Astrocyte (in vitro differentiated cells and primary cell): ENCODE results near the gene BMPR1B. TPM values are rescaled to one million over a fixed set of nuclear protein-coding genes. Genes with fewer than 3 reads are reported as not detected.

Experiments used
- DNase-seq: peaks from one replicate; pipeline ENCODE4 v3.0.0-alpha.2; 2010; ENCODE audit warnings: low read depth
- FAIRE-seq: peaks from 2 replicates; lab custom pipeline; 2011; peaks lifted over from hg19 to GRCh38; lab: Jason Lieb, UNC
- H2AFZ ChIP-seq: 2 replicates; pipeline ENCODE4 v1.6.0; 2012; ENCODE audit warnings: low read depth, low read length, inconsistent platforms
- H3K27ac ChIP-seq: 2 replicates; pipeline ENCODE4 v1.5.1; 2011; ENCODE audit warnings: low read depth, low read length, inconsistent platforms
- H3K27me3 ChIP-seq: 2 replicates; pipeline ENCODE4 v1.6.0; 2011; ENCODE audit warnings: low read length, inconsistent platforms; ENCODE audit not compliant: insufficient read depth
- H3K36me3 ChIP-seq: 2 replicates; pipeline ENCODE4 v1.5.1; 2011; ENCODE audit warnings: low read length, inconsistent platforms; ENCODE audit not compliant: insufficient read depth
- H3K4me1 ChIP-seq: 2 replicates; pipeline ENCODE4 v1.5.1; 2011; ENCODE audit warnings: low read length, inconsistent platforms; ENCODE audit not compliant: insufficient read depth
- H3K4me2 ChIP-seq: 2 replicates; pipeline ENCODE4 v1.6.0; 2012; ENCODE audit warnings: low read length, inconsistent platforms
- H3K4me3 ChIP-seq: 2 replicates; pipeline ENCODE4 v1.5.1; 2011; ENCODE audit warnings: low read depth, mild to moderate bottlenecking, low read length, inconsistent platforms; ENCODE audit not compliant: insufficient read depth
- H3K79me2 ChIP-seq: 2 replicates; pipeline ENCODE4 v1.6.0; 2012; ENCODE audit warnings: mild to moderate bottlenecking, low read length, inconsistent platforms; ENCODE audit not compliant: insufficient read depth
- H3K9ac ChIP-seq: 2 replicates; pipeline ENCODE4 v1.6.0; 2012; ENCODE audit warnings: mild to moderate bottlenecking, low read length, inconsistent platforms
- H3K9me3 ChIP-seq: 2 replicates; pipeline ENCODE4 v1.5.1; 2012; ENCODE audit warnings: low read depth, mild to moderate bottlenecking, low read length, inconsistent platforms; ENCODE audit not compliant: insufficient read depth
- H4K20me1 ChIP-seq: 2 replicates; pipeline ENCODE4 v1.6.0; 2012; ENCODE audit warnings: low read length, inconsistent platforms; ENCODE audit not compliant: insufficient read depth
- H3K27ac Mint-ChIP-seq: one replicate; pipeline ENCODE4 v1.8.0; 2021; ENCODE audit warnings: mild to moderate bottlenecking, mixed read lengths; ENCODE audit not compliant: unreplicated experiment
- H3K27me3 Mint-ChIP-seq: one replicate; pipeline ENCODE4 v1.8.0; 2021; ENCODE audit warnings: low read depth, mixed read lengths; ENCODE audit not compliant: unreplicated experiment
- H3K36me3 Mint-ChIP-seq: one replicate; pipeline ENCODE4 v1.8.0; 2021; ENCODE audit warnings: low read depth, mixed read lengths; ENCODE audit not compliant: unreplicated experiment
- H3K4me1 Mint-ChIP-seq: one replicate; pipeline ENCODE4 v1.8.0; 2021; ENCODE audit warnings: low read depth, mixed read lengths; ENCODE audit not compliant: unreplicated experiment
- H3K4me3 Mint-ChIP-seq: one replicate; pipeline ENCODE4 v1.8.0; 2021; ENCODE audit warnings: mild to moderate bottlenecking, moderate library complexity, mixed read lengths; ENCODE audit not compliant: unreplicated experiment
- H3K9me3 Mint-ChIP-seq: one replicate; pipeline ENCODE4 v1.8.0; 2021; ENCODE audit warnings: mild to moderate bottlenecking, mixed read lengths; ENCODE audit not compliant: unreplicated experiment
- CTCF ChIP-seq: IDR thresholded peaks from 2 replicates; pipeline ENCODE4 v1.5.1; 2011; ENCODE audit warnings: low read depth, mild to moderate bottlenecking, inconsistent platforms, low read length, moderate library complexity; ENCODE audit not compliant: insufficient read depth
- EZH2 ChIP-seq: IDR thresholded peaks from 2 replicates; pipeline ENCODE4 v1.6.1; 2012; ENCODE audit warnings: mild to moderate bottlenecking, low read length, inconsistent platforms; ENCODE audit not compliant: insufficient read depth
- total RNA-seq: library from RNA; stranded (reverse); gene quantifications from 2 replicates; pipeline ENCODE4 v1.2.1, GENCODE V29; 2021

BMPR1B gene
- total RNA-seq, 1 donor from 2014 or later = 14.1 TPM

- H3K4me3 Mint-ChIP-seq = no peak overlapping the region
- Histone ChIP-seq H3K9ac (no peak overlapping the region), H3K27ac (no peak overlapping the region), H3K36me3 (no peaks in the 10 kb centered on the region), H3K4me1 (no peaks in the 10 kb centered on the region), H3K9me3 (no peaks in the 10 kb centered on the region), H3K4me2 (no peak overlapping the region), H3K4me3 (no peak overlapping the region), H2AFZ (no peak overlapping the region), H3K27me3 (no peaks in the 10 kb centered on the region), H3K79me2 (no peaks in the 10 kb centered on the region), H4K20me1 (no peaks in the 10 kb centered on the region)
- no peak overlapping the region for H3K27ac Mint-ChIP-seq
- TF ChIP-seq CTCF = no peak
- no peak for DNase-seq
- no peaks in the 10 kb centered on the region for H3K27me3 Mint-ChIP-seq
- peaks cover 19% of the 10 kb centered on the region for H3K4me1 Mint-ChIP-seq
- peak; percentile 76 for FAIRE-seq
- peaks cover 5% of the 10 kb centered on the region for H3K36me3 Mint-ChIP-seq
- no peaks in the 10 kb centered on the region for H3K9me3 Mint-ChIP-seq
These were observed 398.7 kb downstream of the BMPR1B start for GRCh38 chr4:95156452-95156765.

GRCh38 chr4:95157596-95157995, 399.8 kb downstream of the BMPR1B start:
- H3K9ac ChIP-seq = no peak overlapping the region
- no peaks in the 10 kb centered on the region for H3K79me2 ChIP-seq
- peak; percentile 56 for FAIRE-seq
- H3K4me1 ChIP-seq = no peaks in the 10 kb centered on the region
- Mint-ChIP-seq H3K9me3 (no peaks in the 10 kb centered on the region), H3K4me3 (no peak overlapping the region), H3K27ac (no peak overlapping the region), H3K4me1 (peaks cover 19% of the 10 kb centered on the region), H3K36me3 (peaks cover 8% of the 10 kb centered on the region), H3K27me3 (no peaks in the 10 kb centered on the region)
- no peak for TF ChIP-seq EZH2
- no peak for TF ChIP-seq CTCF
- no peaks in the 10 kb centered on the region for H4K20me1 ChIP-seq
- no peak overlapping the region for H2AFZ ChIP-seq
- DNase-seq = no peak
- H3K4me3 ChIP-seq = no peak overlapping the region
- no peaks in the 10 kb centered on the region for H3K9me3 ChIP-seq
- no peaks in the 10 kb centered on the region for H3K36me3 ChIP-seq
- no peak overlapping the region for H3K4me2 ChIP-seq
- no peaks in the 10 kb centered on the region for H3K27me3 ChIP-seq
- H3K27ac ChIP-seq = no peak overlapping the region

GRCh38 chr4:95158045-95158444, 400.3 kb downstream of the BMPR1B start:
- no peaks in the 10 kb centered on the region for H3K27me3 ChIP-seq
- H3K9ac ChIP-seq = no peak overlapping the region
- H3K9me3 ChIP-seq = no peaks in the 10 kb centered on the region
- TF ChIP-seq CTCF (no peak), EZH2 (no peak)
- no peaks in the 10 kb centered on the region for H3K4me1 ChIP-seq
- peaks cover 17% of the 10 kb centered on the region for H3K4me1 Mint-ChIP-seq
- H3K27ac Mint-ChIP-seq = no peak overlapping the region
- H3K4me2 ChIP-seq = no peak overlapping the region
- no peaks in the 10 kb centered on the region for H3K9me3 Mint-ChIP-seq
- H3K4me3 Mint-ChIP-seq = no peak overlapping the region
- H2AFZ ChIP-seq = no peak overlapping the region
- no peaks in the 10 kb centered on the region for H3K27me3 Mint-ChIP-seq
- H3K36me3 ChIP-seq = no peaks in the 10 kb centered on the region
- H3K4me3 ChIP-seq = no peak overlapping the region
- H4K20me1 ChIP-seq = no peaks in the 10 kb centered on the region
- FAIRE-seq (no peak), DNase-seq (no peak)
- H3K36me3 Mint-ChIP-seq = peaks cover 12% of the 10 kb centered on the region
- no peak overlapping the region for H3K27ac ChIP-seq
- no peaks in the 10 kb centered on the region for H3K79me2 ChIP-seq
